Fibroblast of lung (primary cell): ENCODE data around the gene NFASC. TPM values are rescaled to one million over a fixed set of nuclear protein-coding genes. Genes with fewer than 3 reads are reported as not detected.

Experiments
- DNase-seq, 2 donors: peaks; one replicate each; pipeline versions ENCODE4 v3.0.0 to v3.0.0-alpha.2; 2010; ENCODE audit warnings: low read depth in 2 of 2
- H2AFZ ChIP-seq: 2 replicates; pipeline ENCODE4 v1.5.1; 2012; ENCODE audit warnings: low read length, control low read depth, inconsistent platforms
- H3K27ac ChIP-seq: 2 replicates; pipeline ENCODE4 v1.5.1; 2011; ENCODE audit warnings: low read length, control low read depth; ENCODE audit not compliant: insufficient read depth
- H3K27me3 ChIP-seq: 2 replicates; pipeline ENCODE4 v1.5.1; 2011; ENCODE audit warnings: mild to moderate bottlenecking, low read length; ENCODE audit not compliant: control insufficient read depth, insufficient read depth
- H3K36me3 ChIP-seq: 2 replicates; pipeline ENCODE4 v1.5.1; 2011; ENCODE audit warnings: low read length; ENCODE audit not compliant: control insufficient read depth, insufficient read depth
- H3K4me1 ChIP-seq: 2 replicates; pipeline ENCODE4 v1.5.1; 2011; ENCODE audit warnings: low read length; ENCODE audit not compliant: control insufficient read depth, insufficient read depth; ENCODE audit errors: extremely low read depth
- H3K4me2 ChIP-seq: 2 replicates; pipeline ENCODE4 v1.5.1; 2011; ENCODE audit warnings: low read length, control low read depth; ENCODE audit not compliant: insufficient read depth; ENCODE audit errors: extremely low read depth
- H3K4me3 ChIP-seq, 4 experiments: fragments of 200-600 bp in 1 of 4; sonication (generic) in 1 of 4; replicated peaks in 1 of 4; 2 replicates each; pipeline ENCODE4 v1.5.1; 2011 to 2016; ENCODE audit warnings: low read length in 4 of 4, low read depth in 3 of 4, mild to moderate bottlenecking in 3 of 4, control low read depth in 2 of 4, inconsistent platforms in 1 of 4, mixed read lengths in 1 of 4; ENCODE audit not compliant: insufficient read depth in 1 of 4; ENCODE audit errors: control extremely low read depth in 1 of 4
- H3K79me2 ChIP-seq: 2 replicates; pipeline ENCODE4 v1.5.1; 2012; ENCODE audit warnings: mild to moderate bottlenecking, low read length, inconsistent platforms; ENCODE audit not compliant: control insufficient read depth, insufficient read depth
- H3K9ac ChIP-seq: 2 replicates; pipeline ENCODE4 v1.5.1; 2011; ENCODE audit warnings: mild to moderate bottlenecking, low read length, control low read depth; ENCODE audit not compliant: insufficient read depth
- H3K9me3 ChIP-seq: 2 replicates; pipeline ENCODE4 v1.5.1; 2012; ENCODE audit warnings: low read depth, low read length; ENCODE audit not compliant: control insufficient read depth, insufficient read depth
- H4K20me1 ChIP-seq: 2 replicates; pipeline ENCODE4 v1.5.1; 2011; ENCODE audit warnings: low read length; ENCODE audit not compliant: control insufficient read depth, insufficient read depth; ENCODE audit errors: extremely low read depth
- EZH2 ChIP-seq: IDR thresholded peaks from 2 replicates; pipeline ENCODE4 v1.5.1; 2012; ENCODE audit warnings: low read length, control low read depth, mild to moderate bottlenecking; ENCODE audit errors: missing control alignments
- polyA plus RNA-seq, 2 donors: library from polyadenylated mRNA; depleted of rRNA in 1 of 2; stranded (reverse) in 1 of 2; unstranded in 1 of 2; fragments of >200 nt; gene quantifications; 2 replicates each; pipeline ENCODE4 v1.2.1, GENCODE V29; 2011 to 2012; ENCODE audit warnings: missing spikeins in 1 of 2
- total RNA-seq: library from RNA; depleted of rRNA; stranded (reverse); fragments of >200 nt; gene quantifications from 2 replicates; pipeline ENCODE4 v1.2.1, GENCODE V29; 2014
- TF ChIP-seq, protein P1 (sequence below), 2 donors: IDR thresholded peaks in 1 of 2; conservative IDR thresholded peaks in 1 of 2; 1 replicate in 1 of 2; 2 replicates in 1 of 2; pipeline ENCODE4 v1.5.1; 2011 to 2012; ENCODE audit warnings: low read length in 2 of 2, control low read depth in 1 of 2, inconsistent platforms in 1 of 2, low read depth in 1 of 2, mild to moderate bottlenecking in 1 of 2

Gene NFASC
- total and polyA plus RNA-seq, 2 donors (not counting 1 experiment from before 2014, with no cell fraction given) = 13.4 to 16.5 TPM

DNA sequence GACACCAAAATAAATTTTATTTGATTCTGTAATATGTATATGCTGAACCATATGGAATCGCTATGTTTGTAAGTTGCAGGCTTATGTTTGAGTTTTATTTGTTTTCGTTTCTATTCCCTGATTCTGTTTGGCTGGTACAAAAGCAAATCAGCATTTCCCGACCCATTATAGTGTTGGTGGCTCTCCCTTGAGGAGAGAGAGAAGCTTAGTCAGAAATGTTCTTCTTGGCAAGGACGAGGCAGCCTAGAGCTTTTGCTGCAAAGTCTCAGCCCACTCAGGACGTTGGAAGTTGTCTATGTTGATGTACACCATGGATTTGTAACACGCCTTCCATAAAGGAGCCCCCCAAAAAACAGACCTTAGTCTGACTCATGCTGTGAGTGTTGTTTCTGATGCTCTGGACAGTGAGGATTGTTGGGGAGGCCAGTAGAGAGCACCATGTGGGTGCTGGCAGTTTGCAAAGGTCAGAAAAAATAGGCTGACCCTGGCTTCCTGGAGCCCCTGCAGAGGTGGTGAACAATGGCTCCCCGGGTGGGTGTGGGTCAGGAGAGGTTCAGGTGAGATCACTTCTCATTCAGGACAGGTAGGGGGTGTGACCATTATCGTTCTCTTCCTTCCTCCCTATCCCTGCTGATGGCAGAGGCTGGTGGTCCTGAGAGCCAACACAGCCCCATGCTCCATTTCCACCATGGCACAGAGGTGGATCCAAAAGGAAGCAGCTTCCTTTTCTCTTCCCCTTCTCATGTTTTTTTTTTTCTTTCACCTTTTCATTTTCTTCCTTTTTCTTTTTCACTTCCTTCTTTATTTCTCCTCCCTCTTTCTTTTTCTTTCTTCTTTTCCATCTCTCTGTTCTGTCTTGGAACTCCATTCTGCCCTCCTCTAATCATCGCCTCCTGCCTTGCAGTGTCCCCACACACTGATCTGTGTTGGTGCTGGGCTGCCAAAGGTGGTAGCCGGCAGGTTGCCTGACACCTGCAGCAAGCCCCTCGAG is 88.0 kb downstream of the NFASC start:
- H3K27ac ChIP-seq = no peak overlapping the region
- H3K79me2 ChIP-seq = no peaks in the 10 kb centered on the region
- H3K9me3 ChIP-seq = no peaks in the 10 kb centered on the region
- TF ChIP-seq EZH2 = no peak
- TF ChIP-seq, protein P1, sequence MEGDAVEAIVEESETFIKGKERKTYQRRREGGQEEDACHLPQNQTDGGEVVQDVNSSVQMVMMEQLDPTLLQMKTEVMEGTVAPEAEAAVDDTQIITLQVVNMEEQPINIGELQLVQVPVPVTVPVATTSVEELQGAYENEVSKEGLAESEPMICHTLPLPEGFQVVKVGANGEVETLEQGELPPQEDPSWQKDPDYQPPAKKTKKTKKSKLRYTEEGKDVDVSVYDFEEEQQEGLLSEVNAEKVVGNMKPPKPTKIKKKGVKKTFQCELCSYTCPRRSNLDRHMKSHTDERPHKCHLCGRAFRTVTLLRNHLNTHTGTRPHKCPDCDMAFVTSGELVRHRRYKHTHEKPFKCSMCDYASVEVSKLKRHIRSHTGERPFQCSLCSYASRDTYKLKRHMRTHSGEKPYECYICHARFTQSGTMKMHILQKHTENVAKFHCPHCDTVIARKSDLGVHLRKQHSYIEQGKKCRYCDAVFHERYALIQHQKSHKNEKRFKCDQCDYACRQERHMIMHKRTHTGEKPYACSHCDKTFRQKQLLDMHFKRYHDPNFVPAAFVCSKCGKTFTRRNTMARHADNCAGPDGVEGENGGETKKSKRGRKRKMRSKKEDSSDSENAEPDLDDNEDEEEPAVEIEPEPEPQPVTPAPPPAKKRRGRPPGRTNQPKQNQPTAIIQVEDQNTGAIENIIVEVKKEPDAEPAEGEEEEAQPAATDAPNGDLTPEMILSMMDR (conservative IDR thresholded peaks at IDR 0.05 in 1 of 2, IDR thresholded peaks at IDR 0.05 in 1 of 2; ENCODE audit: low read depth in 1 of 2, low read length in 2 of 2) = no peak
- no peak overlapping the region for H3K4me3 ChIP-seq
- no peak overlapping the region for H3K9ac ChIP-seq
- no peak for DNase-seq
- no peaks in the 10 kb centered on the region for H3K4me1 ChIP-seq
- no peak overlapping the region for H2AFZ ChIP-seq
- H3K36me3 ChIP-seq = no peaks in the 10 kb centered on the region
- no peaks in the 10 kb centered on the region for H4K20me1 ChIP-seq
- H3K27me3 ChIP-seq = no peaks in the 10 kb centered on the region
- H3K4me2 ChIP-seq = no peak overlapping the region

DNA sequence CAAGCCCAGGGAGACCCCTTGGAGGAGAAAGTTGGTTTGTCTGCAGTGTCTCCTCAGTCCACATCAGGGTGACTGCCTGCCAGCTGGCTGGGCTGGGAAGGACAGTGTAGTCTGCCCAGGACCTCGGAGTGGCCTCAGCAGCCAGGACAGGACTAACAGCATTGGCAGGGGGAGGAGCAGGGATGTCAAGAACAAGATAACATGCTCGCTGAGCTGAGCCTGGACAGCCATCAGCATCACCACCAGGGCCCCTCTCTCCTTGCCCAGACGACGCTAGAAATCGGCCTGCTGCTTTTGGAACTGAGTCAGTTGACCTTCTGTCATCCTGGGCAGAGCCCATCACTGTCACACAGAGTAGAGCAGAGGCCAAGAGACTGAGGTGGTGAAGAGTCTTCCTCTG is 88.7 kb downstream of the NFASC start:
- no peak for DNase-seq
- Histone ChIP-seq H4K20me1 (no peaks in the 10 kb centered on the region), H3K9me3 (no peaks in the 10 kb centered on the region), H3K36me3 (no peaks in the 10 kb centered on the region), H2AFZ (no peak overlapping the region), H3K9ac (no peak overlapping the region), H3K79me2 (no peaks in the 10 kb centered on the region), H3K27me3 (no peaks in the 10 kb centered on the region), H3K27ac (no peak overlapping the region), H3K4me1 (no peaks in the 10 kb centered on the region), H3K4me3 (no peak overlapping the region), H3K4me2 (no peak overlapping the region)
- TF ChIP-seq EZH2 = no peak
- TF ChIP-seq, protein P1 (conservative IDR thresholded peaks at IDR 0.05 in 1 of 2, IDR thresholded peaks at IDR 0.05 in 1 of 2; ENCODE audit: low read depth in 1 of 2, low read length in 2 of 2) = no peak

DNA sequence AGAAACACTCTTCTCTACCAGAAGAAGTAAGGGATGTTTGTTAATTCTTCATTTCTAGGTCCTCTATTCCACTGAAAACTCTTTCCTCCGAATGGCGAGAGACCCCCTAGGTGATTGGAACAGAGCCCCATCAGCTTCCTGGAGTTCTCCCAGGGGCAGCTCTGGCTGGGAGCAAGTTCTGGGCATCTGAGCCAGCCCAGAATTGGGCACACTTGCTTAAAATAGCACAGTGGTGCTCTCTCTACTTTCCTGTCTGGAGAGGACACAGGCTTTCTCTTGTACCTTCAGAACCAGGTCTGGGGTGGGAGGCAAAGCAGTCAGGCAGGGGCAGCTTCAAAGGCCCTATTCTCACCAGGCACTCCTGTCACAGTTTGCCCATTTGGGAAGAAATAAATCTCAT is 89.2 kb downstream of the NFASC start:
- Histone ChIP-seq H3K36me3 (no peaks in the 10 kb centered on the region), H3K27me3 (no peaks in the 10 kb centered on the region), H3K79me2 (no peaks in the 10 kb centered on the region), H3K4me3 (no peak overlapping the region), H2AFZ (no peak overlapping the region), H3K4me1 (no peaks in the 10 kb centered on the region), H3K9ac (no peak overlapping the region), H3K9me3 (no peaks in the 10 kb centered on the region), H3K27ac (no peak overlapping the region), H4K20me1 (no peaks in the 10 kb centered on the region), H3K4me2 (no peak overlapping the region)
- no peak for TF ChIP-seq EZH2
- TF ChIP-seq, protein P1 (conservative IDR thresholded peaks at IDR 0.05 in 1 of 2, IDR thresholded peaks at IDR 0.05 in 1 of 2; ENCODE audit: low read depth in 1 of 2, low read length in 2 of 2) = no peak
- no peak for DNase-seq
